ENCODE results near the gene HEXIM1.

The HEXIM1 gene

DNA sequence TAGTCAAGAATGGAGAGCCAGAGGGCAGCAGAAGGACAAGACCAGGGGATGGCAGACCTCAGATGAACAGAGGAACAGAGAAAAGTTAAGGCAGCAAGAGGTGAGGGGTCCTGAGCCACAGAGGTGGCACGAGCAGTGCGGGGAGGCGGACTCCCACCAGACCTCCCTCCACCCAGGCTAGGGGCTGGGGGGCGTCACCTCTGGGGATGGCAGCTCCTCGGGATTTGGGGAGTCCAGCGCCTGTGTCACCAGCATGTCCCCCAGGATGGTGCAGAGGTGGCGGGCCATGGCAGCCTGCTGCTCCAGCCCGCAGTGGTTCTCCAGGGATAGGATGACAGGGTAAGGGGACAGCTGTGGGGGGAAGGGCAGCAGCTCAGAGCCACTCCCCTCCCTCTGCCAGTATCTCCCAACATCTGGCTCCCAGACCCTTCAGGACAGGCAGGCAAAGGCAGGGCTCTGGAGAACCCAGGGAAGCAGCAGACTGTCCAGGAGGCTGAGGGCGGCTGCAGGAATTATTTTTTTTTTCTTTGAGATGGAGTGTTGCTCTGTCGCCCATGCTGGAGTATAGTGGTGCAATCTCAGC, 31.8 kb upstream of the HEXIM1 start:
- Histone ChIP-seq H4K20me1 (ENCODE audit: low read depth, low read length) (no peaks in the 10 kb centered on the region), H3K9ac (ENCODE audit: low read length) (no peak overlapping the region), H3K27ac (ENCODE audit: low read depth, low read length) (no peak overlapping the region), H3K9me2 (replicated peaks; ENCODE audit: insufficient read depth, low read length) (no peaks in the 10 kb centered on the region), H3F3A (ENCODE audit: insufficient read depth) (no peaks in the 10 kb centered on the region), H3K79me2 (ENCODE audit: insufficient read depth, low read length) (no peaks in the 10 kb centered on the region), H3K27me3 (ENCODE audit: low read length) (no peaks in the 10 kb centered on the region), H3K4me2 (ENCODE audit: low read depth, low read length, poor library complexity, severe bottlenecking) (no peak overlapping the region), H3K9me3 (ENCODE audit: insufficient read depth, low read length) (no peaks in the 10 kb centered on the region), H3K36me3 (ENCODE audit: low read length) (no peaks in the 10 kb centered on the region), H3K4me3 (ENCODE audit: insufficient read depth, low read length, poor library complexity, severe bottlenecking) (no peak overlapping the region), H2AFZ (ENCODE audit: low read depth, low read length, severe bottlenecking) (no peak overlapping the region)
- TF ChIP-seq, protein P1, sequence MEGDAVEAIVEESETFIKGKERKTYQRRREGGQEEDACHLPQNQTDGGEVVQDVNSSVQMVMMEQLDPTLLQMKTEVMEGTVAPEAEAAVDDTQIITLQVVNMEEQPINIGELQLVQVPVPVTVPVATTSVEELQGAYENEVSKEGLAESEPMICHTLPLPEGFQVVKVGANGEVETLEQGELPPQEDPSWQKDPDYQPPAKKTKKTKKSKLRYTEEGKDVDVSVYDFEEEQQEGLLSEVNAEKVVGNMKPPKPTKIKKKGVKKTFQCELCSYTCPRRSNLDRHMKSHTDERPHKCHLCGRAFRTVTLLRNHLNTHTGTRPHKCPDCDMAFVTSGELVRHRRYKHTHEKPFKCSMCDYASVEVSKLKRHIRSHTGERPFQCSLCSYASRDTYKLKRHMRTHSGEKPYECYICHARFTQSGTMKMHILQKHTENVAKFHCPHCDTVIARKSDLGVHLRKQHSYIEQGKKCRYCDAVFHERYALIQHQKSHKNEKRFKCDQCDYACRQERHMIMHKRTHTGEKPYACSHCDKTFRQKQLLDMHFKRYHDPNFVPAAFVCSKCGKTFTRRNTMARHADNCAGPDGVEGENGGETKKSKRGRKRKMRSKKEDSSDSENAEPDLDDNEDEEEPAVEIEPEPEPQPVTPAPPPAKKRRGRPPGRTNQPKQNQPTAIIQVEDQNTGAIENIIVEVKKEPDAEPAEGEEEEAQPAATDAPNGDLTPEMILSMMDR (IDR thresholded peaks at IDR 0.05; ENCODE audit: insufficient read depth, low read length, poor library complexity, severe bottlenecking), result no peak
- TF ChIP-seq EZH2phosphoT487 (conservative IDR thresholded peaks at IDR 0.05; ENCODE audit: low read length), result no peak

DNA sequence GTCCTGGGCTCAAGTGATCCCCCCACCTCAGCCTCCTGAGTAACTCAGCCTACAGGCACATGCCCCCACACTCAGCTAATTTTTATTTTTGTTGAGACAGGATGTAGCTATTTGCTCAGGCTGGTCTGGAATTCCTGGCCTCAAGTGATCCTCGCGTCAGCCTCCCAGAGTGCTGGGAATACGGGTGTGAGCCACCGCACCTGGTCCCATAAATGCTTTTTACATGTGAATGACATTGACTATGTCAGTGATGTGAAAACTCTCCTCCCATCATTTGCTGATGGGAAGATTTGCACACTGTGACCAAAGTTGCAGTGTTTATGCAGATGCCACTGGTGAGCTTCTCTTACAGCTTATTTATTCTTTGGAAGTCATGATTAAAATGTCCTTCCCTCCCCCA, 30.9 kb upstream of the HEXIM1 start:
- Histone ChIP-seq H3K4me3 (ENCODE audit: insufficient read depth, low read length, poor library complexity, severe bottlenecking) (no peak overlapping the region), H4K20me1 (ENCODE audit: low read depth, low read length) (no peaks in the 10 kb centered on the region), H3K4me2 (ENCODE audit: low read depth, low read length, poor library complexity, severe bottlenecking) (no peak overlapping the region), H3K9ac (ENCODE audit: low read length) (no peak overlapping the region), H3K9me2 (replicated peaks; ENCODE audit: insufficient read depth, low read length) (no peaks in the 10 kb centered on the region), H3K79me2 (ENCODE audit: insufficient read depth, low read length) (no peaks in the 10 kb centered on the region), H3F3A (ENCODE audit: insufficient read depth) (no peaks in the 10 kb centered on the region), H3K9me3 (ENCODE audit: insufficient read depth, low read length) (no peaks in the 10 kb centered on the region), H3K27me3 (ENCODE audit: low read length) (no peaks in the 10 kb centered on the region), H3K36me3 (ENCODE audit: low read length) (no peaks in the 10 kb centered on the region), H2AFZ (ENCODE audit: low read depth, low read length, severe bottlenecking) (no peak overlapping the region), H3K27ac (ENCODE audit: low read depth, low read length) (no peak overlapping the region)
- TF ChIP-seq, protein P1 (IDR thresholded peaks at IDR 0.05; ENCODE audit: insufficient read depth, low read length, poor library complexity, severe bottlenecking), result no peak
- no peak for TF ChIP-seq EZH2phosphoT487 (conservative IDR thresholded peaks at IDR 0.05; ENCODE audit: low read length)

DNA sequence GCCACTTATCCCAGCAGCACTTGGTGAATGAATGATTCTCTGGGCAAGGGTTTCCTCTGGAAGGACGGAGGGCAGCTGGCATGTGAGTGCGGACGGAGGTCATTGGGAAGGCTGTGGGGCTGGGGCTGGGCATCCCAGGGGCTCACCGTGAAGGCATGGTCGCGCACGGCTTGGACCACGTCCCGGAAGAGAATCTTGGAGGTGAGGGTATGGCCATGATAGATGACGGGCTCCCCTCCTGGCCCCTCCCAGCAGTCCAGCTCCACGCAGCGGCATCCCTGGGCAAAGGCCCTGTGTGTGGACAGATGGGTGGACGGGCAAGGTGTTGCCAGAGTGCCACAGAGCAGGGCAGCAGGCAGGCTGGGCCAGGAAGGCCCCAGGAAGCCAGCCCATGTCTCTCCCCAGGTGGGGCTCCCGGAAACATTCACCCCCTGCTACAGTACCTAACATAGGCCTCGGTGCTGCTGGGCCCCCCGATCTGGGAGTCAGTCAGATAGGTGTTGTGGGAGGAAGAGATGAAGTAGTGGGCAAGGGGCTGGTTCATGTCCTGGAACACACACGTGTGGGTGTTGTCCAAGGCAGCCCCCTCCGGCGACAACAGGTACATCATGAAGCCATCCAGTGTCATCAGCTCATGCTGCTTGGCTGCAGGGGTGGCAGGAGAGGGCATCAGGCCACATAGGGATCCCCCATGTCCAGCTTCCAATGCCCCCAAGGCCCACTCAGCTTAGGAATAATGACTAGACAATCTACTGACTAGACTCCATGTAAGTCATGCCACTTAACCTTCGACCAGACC, 30.2 kb upstream of the HEXIM1 start:
- Histone ChIP-seq H3K27ac (ENCODE audit: low read depth, low read length) (no peak overlapping the region), H3K9me3 (ENCODE audit: insufficient read depth, low read length) (no peaks in the 10 kb centered on the region), H3K36me3 (ENCODE audit: low read length) (no peaks in the 10 kb centered on the region), H3F3A (ENCODE audit: insufficient read depth) (no peaks in the 10 kb centered on the region), H3K27me3 (ENCODE audit: low read length) (no peaks in the 10 kb centered on the region), H3K9me2 (replicated peaks; ENCODE audit: insufficient read depth, low read length) (no peaks in the 10 kb centered on the region), H3K4me2 (ENCODE audit: low read depth, low read length, poor library complexity, severe bottlenecking) (no peak overlapping the region), H2AFZ (ENCODE audit: low read depth, low read length, severe bottlenecking) (no peak overlapping the region), H3K9ac (ENCODE audit: low read length) (no peak overlapping the region), H3K79me2 (ENCODE audit: insufficient read depth, low read length) (no peaks in the 10 kb centered on the region), H4K20me1 (ENCODE audit: low read depth, low read length) (no peaks in the 10 kb centered on the region), H3K4me3 (ENCODE audit: insufficient read depth, low read length, poor library complexity, severe bottlenecking) (no peak overlapping the region)
- TF ChIP-seq EZH2phosphoT487 (conservative IDR thresholded peaks at IDR 0.05; ENCODE audit: low read length), result no peak
- TF ChIP-seq, protein P1 (IDR thresholded peaks at IDR 0.05; ENCODE audit: insufficient read depth, low read length, poor library complexity, severe bottlenecking), result no peak

Data from SU-DHL-6 (cell line).